SU-DHL-6 (cell line): ENCODE results near the gene ZMYM4.

ENCODE experiments used
- CTCF ChIP-seq: fragments of 200-600 bp; sonication (generic); IDR thresholded peaks from one replicate; pipeline ENCODE4 v1.5.1; 2017; ENCODE audit warnings: antibody characterized with exemption, mild to moderate bottlenecking, low read length, moderate library complexity; ENCODE audit not compliant: insufficient read depth, poor library complexity, severe bottlenecking
- EZH2phosphoT487 ChIP-seq: fragments of 200-600 bp; sonication (generic), shearing (Covaris generic); conservative IDR thresholded peaks from 2 replicates; pipeline ENCODE4 v1.6.1; 2018; ENCODE audit warnings: mild to moderate bottlenecking, antibody characterized with exemption, low read length, moderate library complexity, mixed read lengths

GRCh38 chr1:35269989-35270289, 1.4 kb downstream of the ZMYM4 start:
- TF ChIP-seq CTCF: no peak
- TF ChIP-seq EZH2phosphoT487: no peak
